Tibial nerve (tissue), 4 donors: ENCODE data around the gene GABRG3. TPM values are rescaled to one million over a fixed set of nuclear protein-coding genes. Genes with fewer than 3 reads are reported as not detected.

ENCODE experiments used
- DNase-seq, 2 donors: peaks; one replicate each; pipeline ENCODE4 v3.0.0-alpha.2; 2019; ENCODE audit warnings: low spot score in 2 of 2
- H3K27ac ChIP-seq, 4 donors: fragments of 200-600 bp; sonication (generic) in 3 of 4; one replicate each; pipeline ENCODE4 v1.5.1; 2017 to 2019; ENCODE audit warnings: mild to moderate bottlenecking in 1 of 4
- H3K27me3 ChIP-seq, 2 donors: fragments of 200-600 bp; sonication (generic) in 1 of 2; one replicate each; pipeline versions ENCODE4 v1.5.1 to v1.6.0; 2017 to 2019
- H3K36me3 ChIP-seq, 3 donors: fragments of 200-600 bp; sonication (generic); one replicate each; pipeline ENCODE4 v1.5.1; 2018 to 2019
- H3K4me1 ChIP-seq, 4 donors: fragments of 200-600 bp; sonication (generic) in 3 of 4; one replicate each; pipeline ENCODE4 v1.5.1; 2017 to 2019
- H3K4me3 ChIP-seq, 4 donors: fragments of 200-600 bp; sonication (generic) in 3 of 4; one replicate each; pipeline ENCODE4 v1.5.1; 2017 to 2019; ENCODE audit warnings: mild to moderate bottlenecking in 1 of 4, moderate library complexity in 1 of 4
- H3K9me3 ChIP-seq, 4 donors: fragments of 200-600 bp; sonication (generic) in 3 of 4; one replicate each; pipeline ENCODE4 v1.5.1; 2017 to 2019
- CTCF ChIP-seq, 5 experiments: fragments of 200-600 bp in 3 of 5; fragments of 450-650 bp in 2 of 5; sonication (generic) in 3 of 5; IDR thresholded peaks; one replicate each; pipeline ENCODE4 v1.5.1; 2016 to 2019; ENCODE audit warnings: antibody characterized with exemption in 5 of 5, mild to moderate bottlenecking in 3 of 5, moderate library complexity in 2 of 5
- EP300 ChIP-seq, 2 donors: sonication (generic); formaldehyde crosslinking; IDR thresholded peaks; one replicate each; pipeline ENCODE4 v1.6.1; 2017; ENCODE audit warnings: antibody characterized with exemption in 2 of 2, mild to moderate bottlenecking in 1 of 2
- POLR2A ChIP-seq, 2 donors: fragments of 450-650 bp; IDR thresholded peaks; one replicate each; pipeline ENCODE4 v1.6.1; 2017; ENCODE audit warnings: antibody characterized with exemption in 2 of 2, mild to moderate bottlenecking in 2 of 2, moderate library complexity in 2 of 2
- WGBS, 2 donors: methylation state at CpG; one replicate each; pipeline ENCODE4 v1.1.5; 2018; 5-methylcytosine and 5-hydroxymethylcytosine counted together
- total RNA-seq, 4 donors: library from RNA; depleted of rRNA; stranded (reverse); fragments of >200 nt; gene quantifications; one replicate each; pipeline ENCODE4 v1.1.0, GENCODE V29; 2016

GABRG3 gene
- total RNA-seq, 4 donors from 2014 or later, result not detected

- no peak for DNase-seq
- H3K36me3 ChIP-seq, result no peaks in the 10 kb centered on the region
- no peak for TF ChIP-seq POLR2A (IDR thresholded peaks at IDR 0.05)
- no peak for TF ChIP-seq CTCF (IDR thresholded peaks at IDR 0.05)
- no peak for TF ChIP-seq EP300 (IDR thresholded peaks at IDR 0.05)
- 86 to 91% methylated on average over 3 of the region's 3 CpGs for WGBS, 2 donors
- no peaks in the 10 kb centered on the region for H3K4me1 ChIP-seq
- H3K9me3 ChIP-seq, result no peaks in the 10 kb centered on the region
- no peaks in the 10 kb centered on the region for H3K27me3 ChIP-seq
- no peak overlapping the region for H3K27ac ChIP-seq
- H3K4me3 ChIP-seq, result no peak overlapping the region
These were observed 561.4 kb downstream of the GABRG3 start for GRCh38 chr15:27532358-27532757.

- 75 to 85% methylated on average over 6 of the region's 6 CpGs for WGBS, 2 donors
- DNase-seq, result no peak
- TF ChIP-seq CTCF (IDR thresholded peaks at IDR 0.05), result no peak
- no peak for TF ChIP-seq EP300 (IDR thresholded peaks at IDR 0.05)
- no peak for TF ChIP-seq POLR2A (IDR thresholded peaks at IDR 0.05)
- Histone ChIP-seq H3K27ac (no peak overlapping the region), H3K4me1 (no peaks in the 10 kb centered on the region), H3K4me3 (no peak overlapping the region), H3K9me3 (no peaks in the 10 kb centered on the region), H3K36me3 (no peaks in the 10 kb centered on the region), H3K27me3 (no peaks in the 10 kb centered on the region)
These were observed 564.6 kb downstream of the GABRG3 start for GRCh38 chr15:27535445-27536129.

GRCh38 chr15:27538325-27538724 lies 567.3 kb downstream of the GABRG3 start:
- 69 to 70% methylated on average over 3 of the region's 3 CpGs for WGBS, 2 donors
- DNase-seq, result no peak
- Histone ChIP-seq H3K27ac (no peak overlapping the region), H3K4me1 (no peaks in the 10 kb centered on the region), H3K27me3 (no peaks in the 10 kb centered on the region), H3K36me3 (no peaks in the 10 kb centered on the region), H3K9me3 (peaks cover 0 to 5% (median 0%) of the 10 kb centered on the region in 4 donors), H3K4me3 (no peak overlapping the region)
- TF ChIP-seq EP300 (IDR thresholded peaks at IDR 0.05), result no peak
- no peak for TF ChIP-seq CTCF (IDR thresholded peaks at IDR 0.05)
- TF ChIP-seq POLR2A (IDR thresholded peaks at IDR 0.05), result no peak

- WGBS, 2 donors, result 93 to 98% methylated on average over 32 to 35 of the region's 40 CpGs
- Histone ChIP-seq H3K27ac (no peak overlapping the region), H3K36me3 (no peaks in the 10 kb centered on the region), H3K9me3 (peaks cover 0 to 5% (median 0%) of the 10 kb centered on the region in 4 donors), H3K4me1 (no peaks in the 10 kb centered on the region), H3K4me3 (no peak overlapping the region), H3K27me3 (no peaks in the 10 kb centered on the region)
- DNase-seq, result no peak
- no peak for TF ChIP-seq EP300 (IDR thresholded peaks at IDR 0.05)
- no peak for TF ChIP-seq POLR2A (IDR thresholded peaks at IDR 0.05)
- no peak for TF ChIP-seq CTCF (IDR thresholded peaks at IDR 0.05)
These were observed 570.6 kb downstream of the GABRG3 start for GRCh38 chr15:27541581-27541980.

GRCh38 chr15:27545494-27546255 lies 574.7 kb downstream of the GABRG3 start:
- Histone ChIP-seq H3K4me1 (peaks cover 0 to 4% (median 0%) of the 10 kb centered on the region in 4 donors), H3K4me3 (no peak overlapping the region), H3K27me3 (no peaks in the 10 kb centered on the region), H3K36me3 (no peaks in the 10 kb centered on the region), H3K9me3 (peaks cover 0 to 5% (median 0%) of the 10 kb centered on the region in 4 donors), H3K27ac (no peak overlapping the region)
- DNase-seq, result no peak
- TF ChIP-seq CTCF (IDR thresholded peaks at IDR 0.05), result no peak
- no peak for TF ChIP-seq EP300 (IDR thresholded peaks at IDR 0.05)
- 77 to 86% methylated on average over 8 of the region's 8 CpGs for WGBS, 2 donors
